Measurements from ENCODE around the gene THSD1.
"Not testable (repeated sequence)": the region's sequence is repeated elsewhere in the genome, so short reads cannot be mapped to it uniquely, and the experiment has no call there.

The THSD1 gene

GRCh38 chr13:52405767-52406494 is at the start of gene THSD1:
Gene THSD1 (minus strand): TSS chr13:52406172. CDS start chr13:52402600, 3,572 bp downstream.
- DNase-seq: no peak

GRCh38 chr13:52455677-52456041 is 49.7 kb upstream of the THSD1 start:
- peak; percentile 79 for DNase-seq

- peak; percentile 95 for DNase-seq
These were observed 49.1 kb upstream of the THSD1 start, which contains the start of gene CKAP2 for GRCh38 chr13:52454820-52455676. Gene CKAP2 (plus strand): TSS chr13:52455478. CDS start chr13:52455557, 79 bp downstream.

GRCh38 chr13:52454459-52454819 is 48.5 kb upstream of the THSD1 start:
- peak; percentile 15 for DNase-seq

- no peak for DNase-seq
These were observed 46.5 kb upstream of the THSD1 start for GRCh38 chr13:52452470-52452869.

- DNase-seq: no peak
These were observed 45.3 kb upstream of the THSD1 start for GRCh38 chr13:52451135-52451804.

- no peak for DNase-seq
These were observed 44.8 kb upstream of the THSD1 start for GRCh38 chr13:52450793-52451116.

- peak; percentile 88 for DNase-seq
These were observed 44.2 kb upstream of the THSD1 start, which contains the start of gene VPS36 for GRCh38 chr13:52450012-52450792. Gene VPS36 (minus strand): TSS chr13:52450634. CDS start chr13:52450594, 40 bp downstream.

GRCh38 chr13:52449331-52450011 is 43.5 kb upstream of the THSD1 start:
- DNase-seq: no peak

- DNase-seq: peak; percentile 16
These were observed 42.0 kb upstream of the THSD1 start for GRCh38 chr13:52447815-52448552.

GRCh38 chr13:52447354-52447753 is 41.4 kb upstream of the THSD1 start:
- no peak for DNase-seq

GRCh38 chr13:52446265-52446664 is 40.3 kb upstream of the THSD1 start:
- DNase-seq: peak; percentile 44

GRCh38 chr13:52432456-52432855 is 26.5 kb upstream of the THSD1 start:
- DNase-seq: no peak

- DNase-seq: peak; percentile 51
These were observed 22.3 kb upstream of the THSD1 start for GRCh38 chr13:52428295-52428694.

GRCh38 chr13:52421216-52421615 is 15.2 kb upstream of the THSD1 start:
- DNase-seq: no peak

GRCh38 chr13:52419080-52419479 is 13.1 kb upstream of the THSD1 start:
- no peak for DNase-seq

GRCh38 chr13:52414963-52415362 is 9.0 kb upstream of the THSD1 start:
- no peak for DNase-seq

- DNase-seq: no peak
These were observed 8.1 kb upstream of the THSD1 start for GRCh38 chr13:52414051-52414450.

- no peak for DNase-seq
These were observed 6.2 kb upstream of the THSD1 start for GRCh38 chr13:52412128-52412527.

GRCh38 chr13:52411629-52412028 is 5.7 kb upstream of the THSD1 start:
- DNase-seq: no peak

GRCh38 chr13:52408071-52408658 is 2.2 kb upstream of the THSD1 start:
- DNase-seq: not testable (repeated sequence)
